Stromal cell of bone marrow (primary cell): ENCODE results near the gene TAS2R60.
"Not testable (repeated sequence)": the region's sequence is repeated elsewhere in the genome, so short reads cannot be mapped to it uniquely, and the experiment has no call there.

Source experiments
- DNase-seq: peaks from one replicate; pipeline ENCODE4 v3.0.0-alpha.2; 2012; ENCODE audit warnings: low read depth

TAS2R60 gene

GRCh38 chr7:143411976-143412708, 31.1 kb upstream of the TAS2R60 start:
- no peak for DNase-seq

GRCh38 chr7:143413123-143413522, 30.1 kb upstream of the TAS2R60 start:
- DNase-seq: no peak

- DNase-seq: not testable (repeated sequence)
These were observed 28.0 kb upstream of the TAS2R60 start for GRCh38 chr7:143415209-143415608.

- no peak for DNase-seq
These were observed 27.4 kb upstream of the TAS2R60 start for GRCh38 chr7:143415742-143416397.

GRCh38 chr7:143416565-143417149, 26.6 kb upstream of the TAS2R60 start:
- peak; percentile 28 for DNase-seq

- DNase-seq: no peak
These were observed 25.4 kb upstream of the TAS2R60 start for GRCh38 chr7:143417734-143418383.

- no peak for DNase-seq
These were observed 24.4 kb upstream of the TAS2R60 start for GRCh38 chr7:143418681-143419458.

- DNase-seq: no peak
These were observed 23.4 kb upstream of the TAS2R60 start for GRCh38 chr7:143419880-143420279.

GRCh38 chr7:143420624-143421023, 22.6 kb upstream of the TAS2R60 start:
- not testable (repeated sequence) for DNase-seq

GRCh38 chr7:143422033-143422432, 21.2 kb upstream of the TAS2R60 start:
- no peak for DNase-seq

GRCh38 chr7:143424476-143424875, 18.8 kb upstream of the TAS2R60 start:
- not testable (repeated sequence) for DNase-seq

- DNase-seq: no peak
These were observed 16.6 kb upstream of the TAS2R60 start for GRCh38 chr7:143426479-143427142.

GRCh38 chr7:143429770-143430698, 13.2 kb upstream of the TAS2R60 start:
- no peak for DNase-seq

- no peak for DNase-seq
These were observed 12.1 kb upstream of the TAS2R60 start for GRCh38 chr7:143431109-143431508.

GRCh38 chr7:143433759-143434158, 9.5 kb upstream of the TAS2R60 start:
- DNase-seq: no peak

- DNase-seq: peak; percentile 57
These were observed 8.6 kb upstream of the TAS2R60 start for GRCh38 chr7:143434660-143435059.

- no peak for DNase-seq
These were observed 8.0 kb upstream of the TAS2R60 start for GRCh38 chr7:143435266-143435665.

- DNase-seq: no peak
These were observed 6.8 kb upstream of the TAS2R60 start for GRCh38 chr7:143436325-143436946.

- DNase-seq: no peak
These were observed 5.7 kb upstream of the TAS2R60 start for GRCh38 chr7:143437578-143437977.

GRCh38 chr7:143439866-143440265, 3.4 kb upstream of the TAS2R60 start:
- no peak for DNase-seq
